HG03196 (cell line): Measurements from ENCODE around the gene EGR2.
"Not testable (repeated sequence)": the region's sequence is repeated elsewhere in the genome, so short reads cannot be mapped to it uniquely, and the experiment has no call there.

ENCODE experiments used
- ATAC-seq: cut with Tn5 transposase; IDR thresholded peaks from one replicate; pipeline ENCODE4 v1.9.1; 2021; ENCODE audit not compliant: unreplicated experiment

EGR2 gene

DNA sequence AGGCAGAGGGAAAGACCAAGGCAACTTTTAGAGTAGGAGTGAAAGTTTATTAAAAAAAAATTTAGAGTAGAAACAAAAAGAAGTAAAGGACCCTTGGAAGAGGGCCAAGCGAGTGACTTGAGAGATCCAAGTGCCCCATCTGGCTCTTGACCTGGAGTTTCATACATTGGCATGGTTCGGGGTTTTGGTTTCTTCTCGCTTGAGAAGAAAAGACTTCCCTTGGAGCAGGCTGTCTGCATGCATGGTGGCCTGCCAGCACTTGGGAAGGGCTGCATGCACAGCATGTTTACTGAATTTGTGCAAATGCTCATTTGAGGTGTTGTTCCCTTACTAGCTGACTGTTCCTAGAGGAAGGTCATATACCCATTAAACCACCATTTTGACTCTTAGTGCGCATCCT, 20.4 kb downstream of the EGR2 start:
- ATAC-seq: no peak

DNA sequence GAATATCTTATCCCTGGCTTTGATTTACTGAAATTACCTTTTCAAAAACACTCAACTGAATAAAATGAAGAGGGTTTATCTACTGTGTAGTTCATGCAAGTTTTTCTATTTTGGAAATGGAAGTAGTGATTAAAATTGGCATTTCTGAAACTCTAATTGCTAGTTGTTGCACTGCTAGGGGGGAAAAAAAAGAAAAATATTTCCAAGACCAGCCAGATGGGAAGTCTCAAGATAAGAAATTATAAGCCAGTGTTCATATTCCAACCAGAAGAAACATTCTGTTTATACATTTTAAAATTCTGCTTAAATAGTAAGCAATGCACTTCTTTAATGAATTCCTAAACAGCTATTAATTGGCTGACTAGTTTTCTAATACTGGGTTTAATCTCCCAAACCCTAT, 21.1 kb downstream of the EGR2 start:
- ATAC-seq: no peak

DNA sequence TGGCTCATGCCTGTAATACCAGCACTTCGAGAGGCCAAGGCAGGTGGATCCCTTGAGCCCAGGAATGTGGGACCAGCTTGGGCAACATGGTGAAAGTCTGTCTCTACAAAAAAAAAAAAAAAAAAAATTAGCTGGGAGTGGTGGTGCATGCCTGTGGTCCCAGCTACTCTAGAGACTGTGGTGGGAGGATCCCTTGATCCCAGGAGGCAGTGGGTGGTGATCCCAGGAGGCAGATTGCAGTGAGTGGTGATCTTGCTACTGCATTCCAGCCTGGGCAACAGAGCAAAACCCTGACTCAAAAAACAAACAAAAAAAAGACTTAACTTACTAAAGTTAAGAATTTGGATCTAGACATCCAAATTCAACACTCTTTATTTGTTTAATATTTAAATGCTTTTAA, 21.9 kb downstream of the EGR2 start:
- no peak for ATAC-seq

DNA sequence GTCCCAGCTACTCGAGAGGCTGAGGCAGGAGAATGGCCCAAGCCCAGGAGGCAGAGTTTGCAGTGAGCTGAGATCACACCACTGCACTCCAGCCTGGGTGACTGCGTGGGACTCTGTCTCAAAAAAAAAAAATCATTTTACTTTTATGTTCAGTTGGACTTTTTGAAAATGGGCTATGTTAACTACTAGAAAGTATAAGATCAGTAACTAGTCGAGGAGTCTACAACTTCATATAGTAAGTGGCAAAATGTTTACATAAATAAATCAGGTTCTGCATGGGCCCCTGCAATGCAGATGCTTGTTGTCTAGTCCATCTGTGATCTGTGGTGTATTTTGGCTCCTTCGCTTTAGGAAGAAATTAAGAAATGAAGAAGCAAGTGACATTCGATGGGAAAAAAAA, 23.9 kb downstream of the EGR2 start:
- ATAC-seq: no peak

DNA sequence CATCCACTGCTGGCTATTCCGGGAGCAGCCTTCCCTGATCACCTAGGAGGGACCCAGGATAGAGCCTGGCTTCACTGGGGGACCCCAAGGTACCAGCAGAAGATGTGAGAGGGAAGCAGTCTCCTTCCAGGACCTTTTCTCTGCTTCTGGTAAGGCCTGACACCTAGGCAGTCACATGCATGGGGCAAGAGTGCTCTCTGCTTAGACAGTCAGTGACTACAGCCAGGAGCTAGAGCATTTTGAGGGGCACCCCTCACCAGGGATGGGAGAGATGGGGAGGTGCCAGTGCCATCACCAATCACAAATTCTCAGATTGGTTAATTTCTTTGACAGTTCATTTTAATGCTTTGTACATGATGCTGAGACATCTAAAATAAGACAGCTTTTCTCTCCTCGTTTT, 25.6 kb downstream of the EGR2 start:
- no peak for ATAC-seq

DNA sequence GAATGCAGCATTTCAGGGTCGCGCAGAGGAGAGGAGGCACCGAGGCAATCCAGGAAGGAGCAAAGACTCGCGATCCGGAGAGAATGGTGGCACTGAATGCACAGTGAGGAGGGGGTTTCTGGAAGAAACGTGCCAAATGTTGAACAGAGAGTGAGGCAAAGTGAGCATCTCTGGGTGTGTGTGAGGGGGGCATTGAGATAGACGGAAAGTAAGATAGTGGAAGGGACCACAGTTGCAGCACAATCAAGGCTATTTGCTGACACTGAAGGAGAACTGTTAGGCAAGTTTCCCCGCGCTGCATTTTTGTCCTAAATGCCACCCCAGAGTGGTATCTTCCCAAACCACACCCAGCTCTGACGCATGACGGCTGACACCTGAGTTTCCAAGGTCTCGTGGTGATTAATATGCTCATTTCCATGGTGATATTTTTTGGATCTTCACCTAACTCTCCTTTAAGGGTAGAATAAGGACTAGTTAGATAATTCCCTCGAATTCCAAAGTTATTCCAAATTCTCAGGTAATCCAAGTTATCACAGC, 26.1 kb downstream of the EGR2 start:
- ATAC-seq: no peak

DNA sequence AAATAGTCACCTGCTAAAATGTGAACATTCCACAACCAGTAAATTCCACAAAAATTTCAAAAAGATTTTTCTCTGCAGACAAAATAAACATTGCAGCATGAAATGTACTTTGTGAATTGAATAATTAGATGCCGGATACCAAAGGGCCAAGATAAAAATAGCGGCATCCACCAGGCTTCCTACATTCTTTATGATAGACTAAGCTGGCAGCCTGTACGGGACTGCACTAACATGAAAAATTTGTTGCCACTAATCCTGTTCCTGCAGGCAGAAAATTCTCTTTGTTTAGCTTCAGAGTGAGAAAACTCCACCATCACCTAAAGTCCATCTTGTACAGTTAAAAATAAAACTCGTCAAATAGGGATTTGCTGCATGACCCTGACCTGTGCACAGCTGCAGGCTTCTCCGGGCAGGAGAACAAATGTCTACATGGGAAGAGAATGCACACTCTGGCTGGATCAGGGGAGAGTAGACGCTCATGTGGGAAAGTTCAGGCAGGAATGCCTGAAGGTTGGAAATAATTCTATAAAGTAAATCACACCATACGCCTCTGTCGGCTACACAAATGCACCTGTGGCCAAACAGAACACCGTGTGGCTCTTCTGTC, 27.2 kb downstream of the EGR2 start:
- no peak for ATAC-seq

DNA sequence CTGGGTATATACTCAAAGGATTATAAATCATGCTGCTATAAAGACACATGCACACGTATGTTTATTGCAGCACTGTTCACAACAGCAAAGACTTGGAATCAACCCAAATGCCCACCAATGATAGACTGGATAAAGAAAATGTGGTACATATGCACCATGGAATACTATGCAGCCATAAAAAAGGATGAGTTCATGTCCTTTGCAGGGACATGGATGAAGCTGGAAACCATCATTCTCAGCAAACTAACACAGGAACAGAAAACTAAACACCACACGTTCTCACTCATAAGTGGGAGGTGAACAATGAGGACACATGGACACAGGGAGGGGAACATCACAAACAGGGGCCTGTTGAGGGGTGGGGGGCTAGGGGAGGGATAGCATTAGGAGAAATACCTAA, 27.9 kb downstream of the EGR2 start:
- ATAC-seq: not testable (repeated sequence)

DNA sequence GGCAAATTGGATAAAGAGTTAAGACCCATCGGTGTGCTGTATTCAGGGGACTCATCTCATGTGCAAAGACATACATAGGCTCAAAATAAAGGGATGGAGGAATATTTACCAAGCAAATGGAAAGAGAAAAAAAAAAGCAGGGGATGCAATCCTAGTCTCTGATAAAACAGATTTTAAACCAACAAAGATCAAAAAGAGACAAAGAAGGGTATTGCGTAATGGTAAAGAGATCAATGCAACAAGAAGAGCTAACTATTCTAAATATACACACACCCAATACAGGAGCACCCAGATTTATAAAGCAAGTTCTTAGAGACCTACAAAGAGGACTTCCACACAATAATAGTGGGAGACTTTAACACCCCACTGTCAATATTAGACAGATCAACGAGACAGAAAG, 31.6 kb downstream of the EGR2 start:
- not testable (repeated sequence) for ATAC-seq

DNA sequence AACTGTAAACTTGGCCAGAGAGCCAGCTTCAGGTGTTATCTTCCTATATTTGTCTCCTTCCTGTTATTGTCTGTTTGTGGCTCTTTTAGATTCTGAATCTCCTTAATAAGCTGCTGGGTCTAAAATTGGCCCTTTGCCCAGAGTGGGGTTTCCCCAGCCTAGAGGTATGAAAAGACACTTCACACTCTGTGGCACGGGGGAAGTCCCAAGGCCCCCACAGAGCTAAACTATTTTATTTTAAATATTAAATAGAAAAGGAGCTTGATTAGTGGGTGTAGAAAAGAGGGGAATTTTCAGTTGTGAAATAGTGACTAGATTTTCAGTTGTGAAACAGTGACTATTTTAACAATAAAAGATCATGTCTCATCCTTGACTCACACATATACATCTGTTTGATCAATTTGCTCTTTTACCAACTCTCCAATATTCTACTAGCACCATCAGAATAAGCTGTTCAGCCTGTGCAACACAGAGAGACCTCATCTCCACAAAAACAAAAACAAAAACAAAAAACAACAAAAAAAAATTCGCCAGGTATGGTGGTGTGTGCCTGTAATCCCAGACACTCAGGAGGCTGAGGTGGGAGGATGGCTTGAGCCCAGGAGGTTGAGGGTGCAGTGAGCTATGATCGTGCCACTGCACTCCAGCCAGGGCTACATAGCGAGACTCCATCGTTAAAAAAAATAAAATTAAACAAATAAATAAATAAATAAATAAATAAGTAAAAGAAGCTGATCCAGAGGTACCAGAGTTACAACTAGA, 36.5 kb downstream of the EGR2 start:
- ATAC-seq: peak; percentile 94

DNA sequence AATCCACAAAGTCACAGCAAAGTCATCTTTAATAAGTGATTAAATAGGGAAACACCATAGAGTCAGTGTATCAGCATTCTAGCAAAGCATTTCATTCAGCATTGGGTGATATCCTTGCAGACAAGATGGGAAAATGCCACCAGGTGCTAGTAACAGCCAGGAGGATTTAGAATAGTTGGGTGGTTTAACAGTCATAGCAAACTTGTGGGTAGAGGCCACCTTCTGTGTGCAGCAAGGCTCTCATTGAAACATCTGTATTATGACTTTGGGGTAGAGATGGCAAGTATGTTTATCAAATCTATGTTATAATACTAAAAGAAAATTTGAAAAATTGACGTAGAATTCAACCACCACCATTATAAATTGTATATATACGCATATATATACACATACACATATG, 38.0 kb downstream of the EGR2 start:
- ATAC-seq: no peak

DNA sequence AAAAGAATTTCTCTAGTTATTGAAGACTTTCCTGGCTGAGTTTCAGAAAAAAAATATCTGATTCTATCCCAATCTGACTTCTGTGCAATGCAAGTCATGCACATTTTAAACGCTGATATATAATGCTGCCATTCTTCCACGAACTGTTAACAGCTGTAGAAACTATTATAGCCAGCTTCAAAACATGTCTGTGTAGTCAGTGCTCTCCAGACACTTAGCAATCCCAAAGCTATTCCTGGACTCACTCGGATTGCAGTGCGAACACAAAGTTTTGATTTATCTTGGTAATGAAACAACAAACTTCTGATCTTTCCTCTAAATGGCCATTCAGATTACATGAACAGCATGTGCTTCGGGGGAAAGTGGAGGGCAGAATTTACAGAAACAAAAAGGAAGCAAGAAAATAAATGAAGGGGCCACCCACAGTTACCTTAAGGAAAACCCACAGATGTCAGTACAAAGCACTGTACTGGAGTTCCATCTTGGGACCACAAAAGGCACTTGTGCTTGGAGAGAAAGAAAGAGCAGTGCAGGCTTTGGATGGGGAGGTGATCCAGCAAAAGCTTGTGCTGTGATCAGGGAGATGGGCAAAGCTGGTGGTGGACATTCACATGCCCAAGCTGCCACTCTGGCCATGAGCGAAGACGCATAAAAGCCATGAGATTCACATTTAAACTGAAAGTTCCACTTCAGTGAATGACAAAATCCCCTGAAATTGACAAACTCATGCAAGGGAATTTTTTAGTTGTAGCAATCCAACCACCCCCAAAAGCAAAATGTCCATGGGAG, 43.8 kb downstream of the EGR2 start:
- no peak for ATAC-seq

DNA sequence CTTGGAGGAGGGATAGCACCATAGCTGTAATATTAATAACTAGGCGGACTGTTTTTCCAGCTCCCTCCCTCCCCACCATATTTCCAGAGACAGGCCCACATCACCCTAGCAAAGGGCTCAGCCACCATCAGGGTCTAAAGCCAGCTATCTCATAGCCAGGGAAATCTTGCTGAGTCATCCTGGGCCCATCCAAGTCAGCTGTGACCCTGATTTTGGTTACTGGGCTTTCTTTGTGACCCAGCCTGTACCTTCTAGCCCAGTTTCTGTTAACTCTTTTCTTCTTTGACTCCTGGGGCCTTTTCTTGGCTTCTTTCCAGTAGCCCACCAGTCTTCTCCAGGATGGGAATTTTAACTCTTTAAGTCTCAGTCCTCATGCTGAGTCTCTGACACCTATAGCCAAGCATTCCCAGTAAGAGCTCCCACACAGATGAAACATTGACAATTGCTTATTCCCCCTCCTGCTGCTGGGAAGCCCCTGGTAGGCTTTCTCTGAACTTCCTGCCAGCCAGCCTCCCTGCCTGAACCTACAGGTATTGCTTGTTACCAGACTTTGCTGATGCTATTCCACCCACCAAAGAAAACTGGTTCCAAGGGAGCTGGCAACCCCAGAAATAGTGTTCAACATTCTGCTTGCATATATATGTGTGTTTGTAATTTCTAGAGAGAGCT, 46.5 kb downstream of the EGR2 start:
- no peak for ATAC-seq

DNA sequence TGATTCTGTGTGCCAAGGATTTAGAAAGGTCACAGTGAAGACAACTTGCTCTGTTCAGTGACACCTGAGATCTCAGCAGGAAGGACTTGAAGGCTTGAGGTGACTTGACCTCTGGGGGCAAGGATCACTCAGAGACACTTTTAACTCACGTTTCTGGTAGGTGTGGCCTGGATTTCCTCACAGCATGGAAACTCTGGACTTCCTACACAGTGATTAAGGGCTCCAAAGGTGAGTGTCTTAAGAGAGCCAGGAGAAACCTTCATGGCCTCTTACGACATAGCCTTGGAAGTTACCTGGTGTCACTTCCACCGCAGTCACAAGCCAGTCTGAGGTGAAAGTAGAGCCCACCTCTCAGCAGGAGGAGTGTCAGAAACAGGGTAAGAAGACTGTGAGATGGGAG, 49.8 kb downstream of the EGR2 start:
- no peak for ATAC-seq

DNA sequence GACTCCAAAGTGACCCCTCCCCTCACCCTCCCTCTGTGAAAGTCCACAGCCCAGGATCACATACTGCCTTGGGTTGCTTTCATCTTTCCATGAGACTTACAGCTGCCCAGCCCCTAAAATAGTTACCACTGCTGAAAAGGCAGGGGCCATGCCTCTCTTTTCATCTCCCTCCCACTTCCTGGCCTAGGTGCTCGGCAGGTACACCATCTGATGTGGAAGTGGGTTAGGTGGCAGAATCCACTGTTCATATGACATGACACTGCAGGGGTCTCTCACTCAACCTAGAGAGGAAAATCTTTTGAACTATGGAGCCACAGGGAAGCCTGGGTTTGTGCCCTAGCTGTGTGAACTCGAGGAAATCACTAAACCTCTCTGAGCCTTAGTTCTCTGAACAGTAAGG, 50.4 kb downstream of the EGR2 start:
- no peak for ATAC-seq

DNA sequence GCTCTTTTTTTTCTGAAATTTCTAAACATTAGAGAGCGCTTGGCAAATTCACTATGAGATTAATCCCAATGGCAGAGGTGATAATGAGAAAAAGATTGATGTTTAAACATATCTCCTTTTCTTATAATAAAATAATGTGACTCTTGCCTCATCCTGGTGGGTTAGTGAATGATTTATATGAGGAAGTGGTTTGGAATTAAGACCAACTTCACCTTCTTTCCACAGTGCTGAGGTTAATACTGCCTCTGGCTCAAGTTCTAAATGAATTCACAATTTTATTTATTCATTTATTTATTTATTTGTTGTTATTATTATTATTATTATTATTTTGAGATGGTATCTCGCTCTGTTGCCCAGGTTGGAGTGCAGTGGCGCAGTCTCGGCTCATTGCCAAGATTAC, 52.2 kb downstream of the EGR2 start:
- no peak for ATAC-seq

DNA sequence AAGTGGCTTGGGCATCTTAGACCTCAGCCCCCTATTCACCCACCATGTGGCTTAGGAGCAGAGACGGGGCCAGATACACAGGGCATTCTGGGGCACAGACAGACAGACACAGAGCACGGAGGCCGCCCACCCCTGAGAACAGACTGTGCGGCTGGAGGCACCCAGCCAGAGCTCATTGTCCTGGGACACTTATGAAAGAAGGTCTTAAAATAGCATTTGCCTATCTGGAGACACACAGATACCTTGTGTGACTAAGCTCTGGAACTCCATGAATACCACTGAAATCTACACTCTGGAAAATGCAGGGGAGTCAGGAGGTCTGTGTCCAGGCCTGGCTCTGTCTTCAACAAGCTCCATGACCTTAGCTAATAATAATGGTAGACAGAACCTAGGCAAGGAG, 53.0 kb downstream of the EGR2 start:
- ATAC-seq: no peak
